AG09319 (cell line): ENCODE data around the gene EIF4G3.

ENCODE experiments used
- DNase-seq: peaks from one replicate; pipeline ENCODE4 v3.0.0-alpha.2; 2010; ENCODE audit warnings: low read depth; ENCODE audit errors: extremely low read depth
- CTCF ChIP-seq: IDR thresholded peaks from 2 replicates; pipeline ENCODE4 v1.5.1; 2011; ENCODE audit warnings: low read depth, mild to moderate bottlenecking, inconsistent platforms, low read length, moderate library complexity

The EIF4G3 gene

GRCh38 chr1:21114431-21114830 is 62.3 kb downstream of the EIF4G3 start:
- no peak for DNase-seq
- no peak for TF ChIP-seq CTCF

- TF ChIP-seq CTCF = no peak
- DNase-seq = no peak
Measured at GRCh38 chr1:21110163-21110562, 66.5 kb downstream of the EIF4G3 start.

- no peak for DNase-seq
- TF ChIP-seq CTCF = no peak
Measured at GRCh38 chr1:21106709-21107108, 70.0 kb downstream of the EIF4G3 start.

- DNase-seq = no peak
- TF ChIP-seq CTCF = no peak
Measured at GRCh38 chr1:21106238-21106637, 70.5 kb downstream of the EIF4G3 start.

GRCh38 chr1:21105807-21106206 is 70.9 kb downstream of the EIF4G3 start:
- no peak for TF ChIP-seq CTCF
- DNase-seq = no peak

- no peak for TF ChIP-seq CTCF
Measured at GRCh38 chr1:21104683-21105082, 72.0 kb downstream of the EIF4G3 start.

GRCh38 chr1:21100481-21100921 is 76.2 kb downstream of the EIF4G3 start:
- TF ChIP-seq CTCF = no peak
- DNase-seq = no peak

More at GRCh38 chr1:21104683-21105082, 72.0 kb downstream of the EIF4G3 start:
- DNase-seq = no peak

GRCh38 chr1:21099869-21100131 is 76.9 kb downstream of the EIF4G3 start:
- TF ChIP-seq CTCF = no peak
- DNase-seq = no peak
